NCI-H2196 treated with DMSO at 0.1 percent for 48 hours (cell line): ENCODE data around the gene KCNB1.

Source experiments
- DNase-seq: peaks from one replicate; lab custom pipeline; 2025; ENCODE audit not compliant: unreplicated experiment; lab: John Stamatoyannopoulos, UW

KCNB1 gene

DNA sequence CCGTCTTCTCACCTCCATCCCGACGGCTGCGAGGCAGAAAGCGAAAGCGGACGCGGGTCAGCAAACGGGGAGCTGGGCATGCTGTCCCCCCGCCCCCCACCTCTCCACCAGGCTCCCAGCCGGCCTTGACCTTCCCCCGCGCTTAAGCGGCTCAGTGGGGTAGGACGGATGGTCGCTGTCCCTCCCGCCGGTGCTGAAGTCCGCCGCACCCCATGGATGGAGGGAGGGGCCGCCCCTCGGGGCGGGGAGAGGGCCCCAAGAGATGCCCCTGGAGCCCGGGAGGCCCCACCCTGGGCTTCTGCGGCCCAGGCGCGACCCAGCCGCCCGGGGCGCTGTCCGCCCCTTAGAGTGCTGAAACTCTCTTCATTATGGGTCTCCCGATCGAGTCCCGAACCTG, at the start of gene KCNB1:
Gene KCNB1 (minus strand): TSS at position 48 of the 397 bp plus-strand sequence. CDS start 188 bp downstream, outside the sequence.
- no peak for DNase-seq

DNA sequence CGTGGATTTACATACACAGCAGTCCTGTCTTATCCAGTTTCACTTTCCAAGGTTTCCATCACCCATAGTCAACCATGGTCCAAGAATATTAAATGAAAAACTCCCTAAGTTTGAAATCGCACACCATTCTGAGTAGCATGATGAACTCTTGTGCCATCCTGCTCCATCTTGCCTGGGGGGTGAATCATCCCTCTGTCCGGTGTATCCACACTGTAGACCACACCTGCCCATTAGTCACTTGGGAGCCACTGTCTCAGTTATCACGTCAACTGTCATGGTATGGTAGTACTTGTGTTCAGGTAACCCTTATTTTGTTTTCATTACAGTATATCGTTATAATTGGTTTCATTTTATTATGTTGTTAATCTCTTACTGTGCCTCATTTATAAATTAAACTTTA, 47.0 kb upstream of the KCNB1 start:
- no peak for DNase-seq

GRCh38 chr20:49526568-49526967, 44.1 kb upstream of the KCNB1 start:
- DNase-seq, result no peak

DNA sequence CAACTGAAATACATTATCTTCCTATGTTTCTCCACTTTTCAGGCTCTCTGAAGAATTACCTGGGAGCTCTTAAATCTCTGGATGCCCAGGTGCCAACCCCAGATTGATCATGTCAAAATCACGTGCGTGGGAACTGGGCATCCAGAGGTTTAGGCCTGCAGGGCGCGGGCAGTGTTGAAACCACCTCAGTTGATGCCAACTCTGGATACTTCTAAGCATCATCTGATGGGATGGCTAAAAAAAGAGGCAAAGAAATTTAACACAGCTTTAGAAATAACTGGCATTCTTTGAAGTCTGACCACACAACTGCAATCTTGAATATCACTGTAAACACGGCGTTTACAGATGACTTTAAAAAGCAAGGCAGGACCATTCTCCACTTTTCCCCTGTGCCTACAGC, 43.6 kb upstream of the KCNB1 start:
- no peak for DNase-seq

DNA sequence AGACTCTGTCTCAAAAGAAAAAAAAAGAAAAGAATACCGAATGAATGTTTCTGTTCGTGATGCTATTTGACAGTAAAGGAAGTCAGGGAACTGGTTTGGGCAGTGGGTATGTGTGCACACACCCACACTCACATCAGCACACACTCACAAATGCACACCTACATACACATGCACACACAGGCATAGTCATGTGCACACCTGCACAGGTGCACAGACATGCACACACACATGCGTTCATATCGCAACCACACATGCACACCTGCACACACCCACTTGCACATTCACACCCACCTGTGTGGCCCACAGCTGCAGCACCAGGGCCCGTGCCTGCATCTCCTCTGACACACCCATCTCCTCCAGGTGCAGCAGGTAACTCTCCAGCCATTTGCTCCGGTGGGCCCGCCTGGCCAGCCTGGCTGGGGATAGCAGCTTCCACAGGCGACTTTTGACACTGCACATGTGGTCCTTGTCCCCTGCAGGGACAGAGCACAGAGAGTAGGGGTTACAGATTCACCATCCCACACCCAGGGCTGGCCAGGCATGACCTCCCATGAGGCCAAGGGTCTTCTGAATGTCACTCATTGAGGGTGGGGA, 41.4 kb upstream of the KCNB1 start:
- DNase-seq, result no peak

GRCh38 chr20:49521356-49521755, 38.9 kb upstream of the KCNB1 start:
- no peak for DNase-seq

DNA sequence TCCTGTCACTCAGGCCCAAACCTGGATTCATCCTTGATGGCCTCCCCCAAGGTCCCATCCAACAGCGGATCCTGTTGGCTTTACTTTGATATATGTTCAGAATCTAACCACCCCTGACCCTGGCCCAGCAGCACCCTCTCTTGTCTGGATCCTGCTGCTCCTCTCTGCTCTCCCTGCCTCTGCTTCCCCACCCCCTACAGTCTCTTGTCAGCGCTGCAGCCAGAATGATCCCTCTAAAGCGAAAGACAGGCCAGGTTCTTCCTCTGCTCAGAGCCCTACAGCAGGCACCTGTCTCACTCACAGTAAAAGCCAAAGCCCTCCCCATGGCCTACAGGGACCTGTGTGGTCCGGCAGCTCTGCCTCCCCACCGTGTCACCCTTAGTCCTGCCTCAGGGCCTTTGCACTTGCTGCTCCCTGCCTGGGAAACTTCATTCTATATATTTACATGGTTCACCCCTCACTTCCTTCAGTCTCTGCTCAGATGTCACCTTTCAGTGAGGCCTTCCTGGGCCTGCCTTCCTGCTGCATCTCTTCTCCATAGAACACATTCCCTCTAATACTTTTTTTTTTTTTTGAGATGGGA, 37.4 kb upstream of the KCNB1 start:
- no peak for DNase-seq

DNA sequence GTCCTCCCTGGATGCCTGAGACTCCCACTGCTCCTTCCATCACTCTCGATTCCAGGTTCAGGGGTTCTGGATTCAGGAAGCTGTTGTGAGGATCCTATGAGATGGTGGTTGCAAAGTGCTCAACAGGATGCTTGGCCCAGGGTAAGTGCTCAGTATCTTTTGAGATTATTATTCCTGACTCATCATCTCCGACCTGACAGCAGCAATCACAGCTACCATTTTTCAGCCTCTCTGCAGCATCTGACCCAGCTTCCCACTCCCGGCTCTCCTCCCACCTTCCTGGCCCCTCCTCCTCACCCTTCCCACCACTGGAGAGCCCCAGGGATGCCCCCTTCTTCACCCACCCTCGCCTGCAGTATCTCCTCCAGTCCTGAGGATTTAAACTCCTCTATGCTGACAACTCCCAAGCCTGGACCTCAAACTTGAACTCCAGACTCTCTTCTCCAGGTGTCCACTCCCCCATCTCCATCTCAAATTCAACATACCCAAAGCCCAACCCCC, 36.8 kb upstream of the KCNB1 start:
- no peak for DNase-seq

DNA sequence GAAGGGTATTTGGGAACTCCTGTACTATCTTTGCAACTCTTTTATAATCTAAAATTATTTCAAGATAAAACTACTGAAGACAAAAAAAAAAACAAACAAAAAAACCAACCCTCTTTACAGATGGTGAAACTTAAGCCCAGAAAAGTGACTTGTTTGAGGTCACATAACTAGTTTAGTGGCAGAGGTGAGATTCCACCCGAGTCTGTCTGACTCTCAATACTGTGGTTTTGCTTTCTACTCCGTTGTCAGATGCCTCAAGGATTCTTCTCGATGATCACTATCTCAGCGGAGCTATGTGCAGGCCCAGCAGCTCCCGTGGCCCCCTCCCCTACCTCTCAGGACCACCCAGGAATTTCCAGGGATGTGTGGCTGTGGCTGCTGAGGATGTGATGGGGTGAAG, 36.1 kb upstream of the KCNB1 start:
- DNase-seq, result no peak

- no peak for DNase-seq
These were observed 35.3 kb upstream of the KCNB1 start for GRCh38 chr20:49517805-49518100.

GRCh38 chr20:49516916-49517804, 34.7 kb upstream of the KCNB1 start:
- no peak for DNase-seq

DNA sequence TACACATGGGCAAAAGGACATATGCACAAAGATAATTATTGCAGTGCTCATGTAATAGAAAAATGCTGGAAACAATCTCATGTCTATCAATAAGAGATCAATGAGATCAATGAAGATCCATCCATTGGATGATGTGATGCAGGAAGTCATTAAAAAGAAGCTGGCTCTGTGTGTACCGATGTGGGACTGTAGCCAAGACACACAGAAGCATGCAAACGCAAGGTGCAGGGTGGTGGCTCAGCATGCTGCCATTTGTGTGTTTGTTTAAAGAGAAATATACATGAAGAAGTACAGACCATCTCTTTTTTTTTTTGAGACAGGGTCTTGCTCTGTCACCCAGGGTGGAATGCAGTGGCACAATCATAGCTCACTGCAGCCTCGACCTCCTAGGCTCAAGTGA, 33.1 kb upstream of the KCNB1 start:
- peak; percentile 26 for DNase-seq

- DNase-seq, result no peak
These were observed 31.0 kb upstream of the KCNB1 start for GRCh38 chr20:49513517-49513916.

DNA sequence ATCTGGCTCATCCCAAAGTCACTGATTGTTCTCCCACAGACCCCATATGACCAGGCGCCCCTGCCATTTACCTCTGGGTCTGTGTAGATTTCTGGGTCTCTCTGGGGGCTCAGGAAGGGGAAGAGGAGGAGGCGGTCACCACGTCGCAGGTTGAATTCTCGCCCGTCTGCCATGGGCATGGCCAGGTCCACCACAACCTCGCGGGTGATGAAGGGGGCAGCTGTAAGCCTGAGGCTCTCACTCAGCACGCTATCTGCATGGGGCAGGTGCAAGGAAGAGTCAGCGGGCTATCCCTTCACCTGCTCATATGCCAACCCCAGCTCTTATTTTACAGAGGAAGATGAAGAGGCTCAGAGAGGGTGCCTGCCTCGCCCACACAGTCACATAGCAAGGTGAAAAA, 30.5 kb upstream of the KCNB1 start:
- DNase-seq, result no peak

GRCh38 chr20:49511788-49512525, 29.5 kb upstream of the KCNB1 start:
- DNase-seq, result no peak

DNA sequence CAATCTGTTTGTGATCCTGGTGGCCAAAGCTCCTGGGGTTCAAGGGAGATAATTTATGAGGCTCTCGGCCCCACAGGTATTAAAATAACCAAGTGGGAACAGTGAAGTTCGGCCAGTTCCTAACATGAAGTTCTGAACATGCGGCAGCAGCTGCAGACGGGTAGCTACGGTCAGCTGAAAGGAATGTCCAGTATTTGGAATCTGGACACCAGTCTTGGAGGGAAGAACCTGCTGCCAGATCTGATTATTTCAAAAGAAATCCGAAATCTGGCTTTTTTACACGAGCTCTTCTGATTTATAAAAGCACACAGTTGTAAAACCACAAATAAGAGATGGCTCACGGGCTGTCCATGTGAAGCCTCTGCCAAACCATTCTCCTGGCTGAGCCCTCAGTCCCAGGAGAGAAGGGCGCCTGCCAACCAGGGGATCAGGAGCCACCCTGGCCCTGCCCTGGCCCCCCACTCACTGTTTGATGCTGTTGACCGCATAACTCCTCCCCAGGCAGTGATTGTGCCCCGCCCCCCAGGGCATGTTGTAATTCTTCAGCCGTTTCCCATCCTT, 28.2 kb upstream of the KCNB1 start:
- DNase-seq, result no peak

DNA sequence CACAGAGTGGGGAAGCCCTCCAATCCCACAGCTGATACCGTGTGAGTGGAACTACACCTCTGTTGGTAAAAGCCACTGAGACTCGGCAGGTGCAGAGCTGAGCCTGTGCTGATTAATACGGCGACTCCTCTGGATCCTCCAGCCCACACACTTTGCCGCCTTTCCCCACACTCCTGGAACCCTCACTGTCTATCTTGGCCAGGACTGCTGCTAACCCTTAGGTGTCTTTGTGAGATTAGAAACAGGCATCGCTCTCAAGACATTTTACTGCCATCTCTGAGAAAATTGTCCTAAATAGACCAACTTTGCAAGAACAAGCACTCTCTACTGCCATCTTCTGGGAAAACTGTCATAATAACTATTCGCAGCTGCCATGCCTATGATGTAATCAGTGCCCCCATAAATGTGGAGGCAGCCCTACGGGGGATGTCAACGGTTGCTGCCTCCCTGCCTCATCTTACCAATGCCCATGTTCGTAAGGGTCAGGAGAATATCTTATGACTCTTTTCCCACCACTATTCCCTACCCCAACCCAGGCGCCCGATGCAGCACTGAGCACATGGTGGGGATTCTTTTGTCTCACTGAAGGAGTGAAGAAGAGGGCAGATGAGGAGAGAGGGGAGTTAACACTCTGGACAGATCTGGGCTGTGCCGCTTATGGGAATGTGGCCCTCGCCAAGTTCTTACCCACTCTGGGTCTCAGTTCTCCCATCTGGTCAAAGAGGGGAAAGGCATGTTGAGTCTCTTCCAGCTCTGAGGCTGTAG, 26.1 kb upstream of the KCNB1 start:
- peak; percentile 3 for DNase-seq

DNA sequence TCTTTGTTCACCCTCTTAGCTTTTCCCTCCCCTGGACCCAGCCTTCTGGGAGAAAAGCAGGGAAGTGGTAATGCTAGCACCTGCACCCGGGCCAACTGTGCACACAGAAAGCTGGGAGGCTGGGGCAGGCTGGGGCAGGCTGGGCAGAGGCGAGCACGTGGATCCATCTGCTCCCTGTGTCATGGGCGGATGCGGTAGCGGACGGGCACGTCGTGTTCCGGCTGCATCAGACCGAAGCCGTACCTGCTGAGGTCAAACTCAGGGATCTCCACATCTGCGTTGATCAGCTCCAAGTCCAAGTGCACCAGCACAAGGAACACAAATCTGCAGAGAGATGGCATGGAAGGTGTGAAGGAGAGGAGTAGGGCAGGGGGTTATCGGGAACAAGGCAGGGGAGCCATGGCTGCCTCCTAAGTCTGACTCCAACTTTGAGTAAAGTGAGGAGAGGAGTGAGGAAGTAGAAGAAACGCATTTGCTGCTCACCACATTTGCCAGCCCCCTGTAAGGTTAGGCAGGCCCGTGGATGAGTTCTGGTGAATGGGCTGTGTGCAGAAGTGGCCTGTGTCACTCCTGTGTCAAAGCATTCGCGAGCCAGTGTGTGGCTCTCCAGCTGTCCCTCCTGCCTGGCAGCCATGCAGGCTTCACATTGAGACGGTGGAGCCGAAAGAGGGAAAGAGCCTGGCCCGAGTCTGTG, 25.4 kb upstream of the KCNB1 start:
- no peak for DNase-seq

DNA sequence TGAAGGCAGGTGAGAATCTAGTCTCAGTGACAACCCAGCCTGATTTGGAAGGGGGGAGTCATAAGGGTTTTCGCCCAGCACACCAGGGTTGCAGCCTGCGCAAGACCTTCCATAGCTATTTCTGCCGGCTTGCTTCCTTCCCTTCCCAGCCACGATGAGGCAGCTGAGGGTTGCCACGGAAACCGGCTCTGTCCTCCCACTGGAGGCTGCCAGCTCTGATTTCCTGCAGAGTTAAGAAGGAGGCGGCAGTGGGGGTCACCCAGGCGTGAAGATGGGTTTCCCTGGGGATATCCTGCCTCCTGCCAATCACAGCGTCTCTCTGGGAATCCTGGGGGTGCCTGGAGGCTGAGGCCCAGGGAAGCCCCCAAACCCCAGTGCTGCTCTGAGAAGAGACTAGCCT, 23.1 kb upstream of the KCNB1 start:
- DNase-seq, result peak; percentile 33

DNA sequence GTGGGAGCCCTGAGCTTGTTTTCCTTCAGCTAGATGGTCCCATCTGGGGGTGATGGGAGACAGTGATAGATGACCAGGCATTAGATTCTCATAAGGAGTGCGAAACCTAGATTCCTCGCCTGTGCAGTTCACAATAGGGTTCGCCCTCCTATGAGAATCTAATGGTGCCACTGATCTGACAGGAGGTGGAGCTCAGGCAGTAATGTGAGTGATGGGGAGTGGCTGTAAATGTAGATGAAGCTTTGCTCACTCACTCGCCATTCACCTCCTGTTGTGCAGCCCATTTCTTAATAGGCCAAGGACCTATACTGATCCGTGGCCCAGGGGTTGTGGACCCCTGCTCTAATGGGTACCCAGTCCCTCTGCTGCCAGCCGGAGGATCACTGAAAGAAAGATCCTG, 20.7 kb upstream of the KCNB1 start:
- no peak for DNase-seq
